Fibroblast of pulmonary artery (primary cell): ENCODE measurements around the gene RALGAPA2.

Experiments
- DNase-seq: peaks from one replicate; pipeline ENCODE4 v3.0.0-alpha.2; 2010; ENCODE audit warnings: low read depth
- H3K4me3 ChIP-seq: replicated peaks from 2 replicates; pipeline ENCODE4 v1.5.1; 2011; ENCODE audit warnings: low read depth, mild to moderate bottlenecking, control low read depth, low read length, moderate library complexity
- CTCF ChIP-seq: IDR thresholded peaks from 2 replicates; pipeline ENCODE4 v1.5.1; 2011; ENCODE audit warnings: mild to moderate bottlenecking, control low read depth, low read length, inconsistent platforms; ENCODE audit errors: missing control alignments

RALGAPA2 gene

GRCh38 chr20:20679316-20679715, 33.1 kb downstream of the RALGAPA2 start:
- TF ChIP-seq CTCF = no peak
- no peak for DNase-seq
- no peak overlapping the region for H3K4me3 ChIP-seq

- no peak overlapping the region for H3K4me3 ChIP-seq
- DNase-seq = peak; percentile 17
- TF ChIP-seq CTCF = no peak
Measured at GRCh38 chr20:20677186-20677585, 35.3 kb downstream of the RALGAPA2 start.

- no peak overlapping the region for H3K4me3 ChIP-seq
- TF ChIP-seq CTCF = no peak
- DNase-seq = peak; percentile 4
Measured at GRCh38 chr20:20668639-20669038, 43.8 kb downstream of the RALGAPA2 start.

GRCh38 chr20:20666359-20666758, 46.1 kb downstream of the RALGAPA2 start:
- DNase-seq = no peak
- no peak for TF ChIP-seq CTCF
- no peak overlapping the region for H3K4me3 ChIP-seq

- H3K4me3 ChIP-seq = no peak overlapping the region
- no peak for TF ChIP-seq CTCF
- no peak for DNase-seq
Measured at GRCh38 chr20:20665606-20666332, 46.7 kb downstream of the RALGAPA2 start.

- DNase-seq = peak; percentile 49
- TF ChIP-seq CTCF = peak; percentile 41
- H3K4me3 ChIP-seq = no peak overlapping the region
Measured at GRCh38 chr20:20664795-20665589, 47.5 kb downstream of the RALGAPA2 start.
